ENCODE measurements around the gene IRF7.

- no peak for TF ChIP-seq CTCF (IDR thresholded peaks at IDR 0.05)
- TF ChIP-seq POLR2AphosphoS5 (IDR thresholded peaks at IDR 0.05): no peak
These were observed 26.1 kb upstream of the IRF7 start for GRCh38 chr11:641806-642370.

Data from breast epithelium (tissue), 3 donors.